HG03457 (cell line): ENCODE measurements around the gene ANKRD13C.
A peak's percentile ranks its signal among the peaks of the same experiment; 100 is the strongest.
"Not testable (repeated sequence)": the region's sequence is repeated elsewhere in the genome, so short reads cannot be mapped to it uniquely, and the experiment has no call there.

Source experiments
- ATAC-seq: cut with Tn5 transposase; IDR thresholded peaks from one replicate; pipeline ENCODE4 v1.9.1; 2021; ENCODE audit warnings: moderate number of reproducible peaks; ENCODE audit not compliant: unreplicated experiment

The ANKRD13C gene

DNA sequence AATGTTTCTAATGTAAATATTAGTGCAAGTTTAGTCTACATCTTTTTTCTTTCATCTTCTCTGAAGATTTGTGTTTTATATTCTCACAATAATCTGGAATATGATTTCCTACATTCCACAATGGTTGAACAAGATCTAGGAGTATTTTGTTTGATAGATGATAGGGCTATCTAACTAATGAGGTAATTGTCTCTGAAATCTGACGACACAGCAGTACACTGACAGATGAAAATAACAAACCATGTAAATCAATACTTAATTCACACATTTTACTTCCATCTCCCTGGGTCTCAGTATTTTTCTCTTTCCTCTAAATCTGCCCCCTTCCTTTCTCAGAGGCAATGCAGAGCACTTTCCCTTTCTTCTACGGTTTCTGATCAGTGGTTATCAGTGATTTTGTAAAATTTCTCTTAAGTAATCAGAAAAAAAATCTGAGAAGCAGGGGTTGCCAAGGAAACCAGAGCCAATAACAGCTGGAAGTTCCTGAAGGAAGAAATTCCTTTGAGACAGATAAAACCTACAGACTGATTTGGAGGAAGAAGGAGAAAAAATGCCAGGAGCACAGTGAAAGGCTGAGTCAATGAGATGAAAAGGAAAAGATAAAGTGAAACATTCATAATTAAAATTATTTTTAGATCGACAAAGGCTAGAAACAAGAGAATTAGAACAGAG, 7.3 kb upstream of the ANKRD13C start:
- no peak for ATAC-seq

DNA sequence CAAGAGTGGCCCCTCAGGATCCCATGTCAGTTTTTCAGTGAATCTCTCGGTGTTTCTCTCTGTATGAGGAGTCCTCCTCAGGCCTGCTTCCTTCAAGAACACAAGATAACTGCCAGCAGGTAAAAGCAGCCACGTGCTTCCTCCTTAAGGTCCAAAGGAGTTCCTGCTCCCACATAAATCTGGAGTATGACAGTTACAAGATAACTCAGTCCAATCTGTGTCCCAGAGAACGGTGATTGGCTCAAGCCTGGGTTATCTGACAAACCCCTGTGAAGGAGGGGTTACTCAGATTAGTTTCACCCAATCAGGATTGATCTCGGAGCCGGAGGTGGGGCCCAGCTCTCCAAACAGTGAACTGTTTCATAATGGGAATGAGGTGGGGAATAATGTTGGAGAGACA, 5.8 kb upstream of the ANKRD13C start:
- ATAC-seq: no peak

DNA sequence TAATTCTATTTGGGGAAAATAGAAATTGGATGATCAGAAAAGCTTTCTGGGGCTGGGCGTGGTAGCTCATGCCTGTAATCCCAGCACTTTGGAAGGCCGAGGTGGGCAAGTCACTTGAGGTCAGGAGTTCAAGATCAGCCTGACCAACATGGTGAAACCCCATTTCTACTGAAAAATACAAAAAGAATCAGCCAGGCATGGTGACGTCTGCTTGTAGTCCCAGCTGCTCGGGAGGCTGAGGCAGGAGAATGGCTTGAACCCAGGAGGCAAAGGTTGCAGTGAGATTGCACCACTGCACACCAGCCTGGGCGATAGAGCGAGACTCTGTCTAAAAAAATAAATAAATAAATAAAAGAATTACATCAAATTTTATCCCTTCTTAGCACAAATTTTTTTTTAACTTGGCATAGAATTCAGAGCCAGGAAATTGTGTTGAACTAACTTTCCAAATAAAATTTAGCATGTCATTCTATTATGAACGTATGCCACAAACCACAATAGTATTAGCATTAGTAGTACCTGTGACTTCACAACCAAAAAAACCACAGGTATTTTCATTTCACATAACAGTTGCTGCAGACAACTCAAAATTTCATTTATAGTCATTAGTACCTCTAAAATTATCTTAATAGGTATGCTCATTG, 4.5 kb upstream of the ANKRD13C start:
- ATAC-seq: peak; percentile 48

DNA sequence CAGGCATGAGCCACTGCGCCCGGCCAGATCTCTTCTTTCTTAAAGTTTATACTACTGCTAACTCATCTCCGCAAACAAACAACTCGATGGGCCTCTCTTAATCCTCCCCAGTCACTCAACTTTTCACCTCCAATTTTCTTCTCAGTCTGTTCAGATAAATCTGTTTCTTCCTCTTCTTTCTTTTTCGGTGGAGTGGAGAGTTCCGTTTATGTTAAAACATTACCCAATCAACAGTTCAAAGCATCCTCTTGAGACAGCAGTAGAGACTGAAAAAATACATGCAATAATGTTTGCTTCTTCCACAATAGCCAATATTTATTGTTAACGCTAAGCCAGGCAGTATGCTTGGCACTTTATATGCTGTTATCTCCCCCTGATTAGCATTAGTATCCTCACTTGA, 1.4 kb upstream of the ANKRD13C start:
- no peak for ATAC-seq

DNA sequence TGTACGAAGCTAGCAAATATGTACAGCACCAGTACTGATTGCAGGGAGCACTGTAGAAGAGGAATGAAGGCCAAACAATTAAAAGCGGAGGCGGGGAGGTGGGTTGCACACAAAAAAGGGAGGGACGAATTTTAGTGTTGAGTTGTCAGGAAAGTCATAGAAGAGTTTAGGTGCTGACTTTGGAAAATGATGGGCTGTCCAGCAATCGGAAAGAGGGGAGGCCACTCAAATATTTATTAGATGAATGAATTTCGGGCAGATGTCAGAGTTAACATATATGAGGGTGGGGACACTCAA, 537 bp upstream of the ANKRD13C start:
- no peak for ATAC-seq

DNA sequence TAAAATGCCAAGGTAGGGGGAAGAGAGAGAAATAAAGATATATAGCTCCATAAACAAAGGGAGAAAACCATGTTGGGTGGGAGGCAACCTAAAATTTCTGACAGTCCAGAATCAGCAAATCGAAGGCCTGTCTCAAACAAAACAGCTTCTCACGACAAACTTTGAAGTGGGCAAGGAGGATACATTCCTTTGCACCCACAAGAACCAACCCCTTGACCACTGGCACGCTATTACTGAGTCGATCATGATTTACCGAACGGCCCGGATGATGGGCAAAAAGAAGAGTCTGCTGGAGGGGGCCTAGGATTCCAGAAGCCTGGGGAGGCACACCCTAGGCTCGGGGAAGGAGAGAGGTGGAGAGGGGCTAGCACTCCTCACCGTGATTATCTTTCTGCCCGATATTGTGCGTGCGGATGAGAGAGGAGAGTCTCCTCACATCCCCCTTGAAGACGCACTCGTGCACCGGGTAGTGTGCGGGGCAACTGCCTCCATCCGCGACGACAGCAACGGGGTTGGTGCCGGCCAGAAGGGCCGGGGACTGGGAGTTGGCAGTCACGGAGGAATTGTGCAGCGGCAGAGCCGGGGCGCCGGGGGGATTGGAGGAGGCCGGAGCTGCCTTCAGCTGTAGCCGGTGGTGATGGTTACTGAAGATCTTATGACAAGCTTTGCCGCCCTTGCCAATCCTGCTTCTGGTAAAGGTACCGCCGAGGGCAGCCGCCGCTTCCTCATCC, 756 bp downstream of the ANKRD13C start:
- ATAC-seq: peak; percentile 26

DNA sequence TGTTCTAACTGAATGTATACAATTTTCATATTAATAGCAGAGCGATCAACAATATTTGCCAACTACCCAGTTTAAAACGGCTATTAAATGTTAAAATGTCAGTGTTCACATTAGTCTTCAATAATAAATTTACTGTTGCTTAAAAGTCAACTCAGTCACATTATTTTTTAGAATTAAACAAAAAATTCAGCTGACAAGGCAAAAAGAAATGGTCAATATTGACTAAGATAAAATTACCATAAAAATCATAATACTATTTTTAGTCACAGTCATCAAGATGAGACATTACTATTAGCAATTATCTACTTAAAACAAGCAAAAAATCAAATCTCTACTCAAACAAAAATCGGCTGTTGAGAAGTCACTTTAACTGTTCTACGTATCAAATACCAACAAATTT, 1.5 kb downstream of the ANKRD13C start:
- ATAC-seq: no peak

DNA sequence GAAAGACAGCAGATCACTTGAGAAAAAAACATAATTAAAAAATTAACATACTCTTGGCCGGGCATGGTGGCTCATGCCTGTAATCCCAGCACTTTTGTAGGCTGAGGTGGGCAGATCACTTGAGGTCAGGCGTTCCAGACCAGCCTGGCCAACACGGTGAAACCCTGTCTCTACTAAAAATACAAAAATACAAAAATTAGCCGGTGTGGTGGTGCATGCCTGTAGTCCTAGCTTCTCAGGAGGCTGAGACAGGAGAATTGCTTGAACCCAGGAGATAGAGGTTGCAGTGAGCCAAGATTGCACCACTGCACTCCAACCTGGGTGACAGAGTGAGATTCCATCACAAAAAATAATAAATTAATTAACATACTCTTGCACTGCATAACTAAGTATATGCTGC, 4.7 kb downstream of the ANKRD13C start:
- ATAC-seq: not testable (repeated sequence)

DNA sequence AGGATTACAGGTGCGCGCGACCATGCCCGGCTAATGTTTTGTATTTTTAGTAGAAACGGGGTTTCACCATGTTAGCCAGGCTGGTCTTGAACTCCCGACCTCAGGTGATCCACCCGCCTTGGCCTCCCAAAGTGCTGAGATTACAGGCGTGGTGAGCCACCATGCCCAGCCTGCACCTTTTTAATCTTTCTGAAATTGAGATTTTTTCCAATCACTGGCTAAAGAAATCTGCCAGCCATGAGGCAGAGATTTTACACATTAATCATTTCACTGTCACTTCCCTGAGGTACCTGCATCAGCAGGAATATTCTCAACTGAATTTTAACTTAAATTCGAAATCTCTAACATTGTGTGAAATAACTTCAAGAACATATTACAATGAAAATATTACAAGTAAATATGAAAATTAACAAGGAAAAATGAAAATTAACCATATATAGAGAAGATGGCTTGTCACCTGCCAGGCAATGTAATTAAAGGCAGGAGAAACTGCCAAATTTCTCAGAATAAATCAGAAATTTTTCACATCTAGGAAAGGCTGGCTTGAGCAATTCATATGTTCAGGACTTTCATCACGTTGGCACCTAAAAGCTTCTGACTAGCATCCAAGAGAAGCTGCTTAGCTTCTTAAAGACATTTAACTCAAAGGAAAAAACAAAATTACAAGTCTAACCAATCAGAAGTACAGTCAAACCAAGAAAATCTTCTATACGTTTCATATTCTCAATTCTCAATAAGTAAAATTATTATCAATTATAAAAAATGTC, 5.9 kb downstream of the ANKRD13C start:
- ATAC-seq: no peak

DNA sequence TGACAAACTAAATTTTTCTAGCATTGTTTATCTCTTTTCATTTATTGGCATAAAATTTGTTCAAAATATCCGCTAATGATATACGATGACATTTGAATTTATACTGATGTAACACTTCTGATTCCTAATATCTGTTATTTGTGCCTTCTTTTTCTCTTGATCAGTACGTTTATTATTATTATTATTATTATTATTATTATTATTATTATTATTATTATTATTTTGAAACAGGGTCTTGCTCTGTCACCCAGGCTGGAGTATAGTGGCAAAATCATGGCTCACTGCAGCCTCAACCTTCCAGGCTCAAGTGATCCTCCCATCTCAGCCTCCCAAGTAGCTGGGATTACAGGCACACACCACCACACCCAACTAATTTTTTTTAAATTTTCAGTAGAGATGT, 14.9 kb downstream of the ANKRD13C start:
- not testable (repeated sequence) for ATAC-seq

DNA sequence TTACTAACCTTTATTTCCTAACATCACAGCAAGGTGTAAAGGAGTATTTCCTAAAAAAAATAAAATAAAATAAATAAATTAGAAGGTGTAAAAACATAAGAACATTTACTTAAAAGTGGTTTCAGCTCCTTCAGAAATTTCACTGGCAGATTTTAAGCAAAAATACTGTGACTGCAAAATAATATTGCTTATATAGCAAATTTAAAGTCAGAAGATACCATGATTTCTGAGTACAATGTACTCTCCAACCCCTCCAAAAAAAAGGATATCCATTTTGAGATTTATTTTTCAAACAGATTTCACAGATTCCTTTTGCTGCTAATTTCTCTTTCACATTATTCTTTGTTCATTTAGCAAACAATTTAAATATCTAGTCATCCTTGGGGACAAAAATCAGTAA, 18.5 kb downstream of the ANKRD13C start:
- ATAC-seq: no peak

DNA sequence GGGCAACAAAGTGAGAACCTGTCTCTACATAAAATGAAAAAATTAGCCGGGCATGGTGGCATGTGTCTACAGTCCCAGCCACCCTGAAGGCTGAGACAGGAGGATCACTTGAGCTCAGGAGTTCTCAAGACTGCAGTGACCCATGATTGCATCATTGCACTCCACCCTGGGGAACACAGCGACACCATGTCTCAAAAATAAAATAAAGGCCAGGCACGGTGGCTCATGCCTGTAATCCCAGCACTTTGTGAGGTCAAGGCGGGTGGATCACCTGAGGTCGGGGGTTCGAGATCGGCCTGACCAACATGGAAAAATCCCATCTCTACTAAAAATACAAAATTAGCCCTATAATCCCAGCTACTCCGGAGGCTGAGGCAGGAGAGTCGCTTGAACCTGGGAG, 20.1 kb downstream of the ANKRD13C start:
- ATAC-seq: no peak

DNA sequence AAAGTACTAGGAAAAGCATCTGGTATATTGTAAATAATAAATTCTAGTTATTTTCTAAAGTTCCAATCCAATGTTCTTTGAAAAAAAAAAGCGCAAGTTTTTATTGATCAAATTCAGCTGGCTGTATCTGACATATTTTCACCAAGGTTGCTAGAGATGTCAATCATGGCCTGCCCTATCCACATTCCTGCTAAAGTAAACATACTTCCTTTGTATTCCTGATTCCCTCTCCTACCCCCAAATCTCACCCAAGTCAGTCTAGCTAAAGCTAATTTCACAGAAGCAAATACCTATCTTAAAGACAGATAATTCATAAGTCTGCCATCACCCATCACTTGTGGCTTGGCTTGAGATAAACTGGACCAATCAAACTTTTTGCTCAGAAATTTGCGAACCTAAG, 21.3 kb downstream of the ANKRD13C start:
- ATAC-seq: no peak

DNA sequence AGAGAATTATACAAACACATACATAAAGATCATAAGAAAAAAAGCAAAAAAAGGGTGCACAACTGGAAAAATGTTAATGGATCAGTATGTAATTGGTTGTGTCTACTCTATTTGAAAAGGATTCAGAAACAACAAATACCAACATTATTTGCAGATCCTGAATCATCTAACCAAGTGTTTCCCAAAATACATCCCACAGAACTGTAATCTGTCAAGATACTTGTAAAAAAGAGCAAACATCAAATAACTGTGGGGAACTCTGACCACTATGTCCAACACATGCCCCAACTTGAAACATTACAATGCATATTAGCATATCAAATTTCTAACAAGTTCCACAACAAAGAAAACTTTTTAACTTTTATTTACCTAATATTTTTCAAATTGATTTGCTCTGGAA, 22.6 kb downstream of the ANKRD13C start:
- ATAC-seq: no peak

DNA sequence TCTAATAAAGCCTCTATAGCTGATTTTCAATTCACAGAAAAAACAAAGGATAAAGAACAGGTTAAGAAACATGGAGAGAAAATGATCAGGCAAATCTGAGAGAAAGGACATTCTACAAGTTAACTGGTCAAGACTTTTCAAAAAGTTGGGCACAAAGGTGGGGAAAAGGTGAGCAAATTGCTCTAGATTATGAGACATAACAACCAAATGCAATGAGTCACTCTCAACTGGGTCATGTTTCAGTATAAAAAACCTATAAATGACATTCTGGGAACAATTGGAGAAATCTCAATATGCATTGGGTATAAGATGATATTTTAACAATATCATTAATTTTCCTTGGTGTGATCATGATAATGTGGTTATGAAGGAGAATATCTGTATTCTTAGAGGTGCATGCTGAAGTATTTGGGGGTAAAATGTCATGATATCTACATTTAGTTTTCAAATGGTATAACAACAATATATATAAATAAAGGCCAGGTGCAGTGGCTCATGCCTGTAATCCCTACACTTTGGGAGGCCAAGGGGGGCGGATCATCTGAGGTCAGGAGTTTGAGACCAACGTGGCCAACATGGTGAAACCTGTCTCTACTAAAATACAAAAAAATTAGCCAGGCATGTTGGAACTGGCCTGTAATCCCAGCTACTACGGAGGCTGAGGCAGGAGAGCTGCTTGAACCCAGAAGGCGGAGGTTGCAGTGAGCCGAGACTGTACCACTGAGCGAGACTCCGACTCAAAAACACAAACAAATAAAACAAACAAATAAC, 27.0 kb downstream of the ANKRD13C start:
- no peak for ATAC-seq

DNA sequence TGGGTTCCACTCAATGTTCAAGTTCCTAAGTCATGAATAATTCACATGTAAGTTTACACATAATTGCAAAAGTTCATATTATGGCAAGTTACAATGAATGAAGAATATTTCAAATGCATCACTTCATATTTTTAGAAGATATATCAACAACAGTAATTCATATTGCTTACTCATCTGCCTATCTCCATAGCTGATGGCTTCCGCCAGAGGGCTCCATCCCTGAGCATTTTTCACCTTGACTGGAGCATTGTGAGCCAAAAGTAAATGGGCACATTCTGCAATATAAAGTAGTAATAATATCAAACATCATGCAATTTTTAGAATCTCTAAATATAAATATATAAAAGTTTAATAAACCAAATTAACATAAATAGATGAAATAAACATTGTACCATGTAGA, 29.8 kb downstream of the ANKRD13C start:
- no peak for ATAC-seq

DNA sequence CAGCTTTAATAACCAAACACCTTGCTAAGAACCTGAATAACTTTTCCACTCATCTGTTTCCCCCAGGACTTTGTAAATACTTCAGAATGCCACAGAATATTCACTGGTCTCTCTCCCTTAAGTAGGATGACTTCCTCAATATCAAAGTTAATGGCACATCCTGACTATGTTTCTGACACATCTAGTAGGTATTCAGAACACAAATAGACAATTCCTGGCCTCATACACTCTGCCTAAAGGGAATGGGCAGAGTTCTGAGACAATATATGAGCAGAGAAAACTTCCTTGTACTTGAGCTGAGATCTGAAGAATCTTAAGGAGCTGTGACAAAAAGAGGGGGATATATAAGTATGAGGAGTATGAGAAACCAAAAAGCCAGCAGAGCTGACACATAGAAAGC, 34.8 kb downstream of the ANKRD13C start:
- no peak for ATAC-seq

DNA sequence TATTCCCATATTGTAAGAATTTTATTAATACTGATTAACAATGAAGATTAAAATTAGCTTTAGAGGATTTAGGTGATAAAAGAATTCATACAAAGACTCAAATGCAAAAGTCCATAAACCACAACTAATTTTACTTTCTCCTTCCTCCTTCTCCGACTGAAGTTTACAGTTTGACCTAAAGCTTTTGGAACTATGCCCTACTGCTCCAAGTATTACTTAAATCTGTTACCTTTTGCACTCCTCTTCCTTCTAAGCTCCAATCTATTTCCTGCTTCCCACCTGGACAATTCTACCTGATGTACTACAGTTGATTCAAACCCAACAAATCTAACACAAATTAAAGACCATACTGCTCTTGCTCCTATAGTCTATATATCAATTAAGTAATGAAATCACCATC, 36.3 kb downstream of the ANKRD13C start:
- no peak for ATAC-seq

DNA sequence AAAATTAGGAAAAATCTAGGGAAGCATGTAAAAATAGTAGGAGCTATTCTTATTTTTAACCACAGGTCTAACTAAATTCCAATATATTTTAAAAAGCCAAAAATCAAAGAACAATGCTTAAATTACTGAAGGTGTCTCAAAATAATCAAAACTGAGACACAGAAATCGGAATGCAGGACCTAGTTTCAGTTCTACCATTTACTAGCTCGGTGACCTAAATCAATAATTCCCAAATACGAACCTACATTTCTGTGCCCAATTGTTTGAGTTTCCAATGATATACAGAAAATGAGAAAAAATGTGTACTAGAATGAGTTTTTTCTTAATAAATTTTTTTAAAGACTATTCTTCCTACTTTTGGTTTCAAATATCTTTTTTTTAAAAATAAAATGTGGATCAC, 37.4 kb downstream of the ANKRD13C start:
- no peak for ATAC-seq

DNA sequence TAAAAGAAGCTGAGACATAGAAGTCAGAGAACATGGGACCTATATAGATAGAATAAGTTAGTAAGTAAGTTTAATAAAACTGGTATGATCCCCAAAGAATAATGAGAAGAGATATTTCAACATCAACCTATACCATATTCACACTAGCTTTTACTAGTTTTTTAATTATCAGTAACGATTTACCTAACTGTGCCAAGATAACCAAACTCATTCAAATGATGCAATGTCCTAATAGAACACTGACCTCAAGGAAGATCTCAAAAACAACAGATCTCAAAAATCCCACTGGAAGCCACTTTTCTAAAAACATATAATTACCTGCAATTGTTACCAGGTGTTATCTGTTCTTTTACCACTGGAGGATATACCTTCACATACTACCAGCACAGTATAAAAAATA, 38.7 kb downstream of the ANKRD13C start:
- no peak for ATAC-seq

DNA sequence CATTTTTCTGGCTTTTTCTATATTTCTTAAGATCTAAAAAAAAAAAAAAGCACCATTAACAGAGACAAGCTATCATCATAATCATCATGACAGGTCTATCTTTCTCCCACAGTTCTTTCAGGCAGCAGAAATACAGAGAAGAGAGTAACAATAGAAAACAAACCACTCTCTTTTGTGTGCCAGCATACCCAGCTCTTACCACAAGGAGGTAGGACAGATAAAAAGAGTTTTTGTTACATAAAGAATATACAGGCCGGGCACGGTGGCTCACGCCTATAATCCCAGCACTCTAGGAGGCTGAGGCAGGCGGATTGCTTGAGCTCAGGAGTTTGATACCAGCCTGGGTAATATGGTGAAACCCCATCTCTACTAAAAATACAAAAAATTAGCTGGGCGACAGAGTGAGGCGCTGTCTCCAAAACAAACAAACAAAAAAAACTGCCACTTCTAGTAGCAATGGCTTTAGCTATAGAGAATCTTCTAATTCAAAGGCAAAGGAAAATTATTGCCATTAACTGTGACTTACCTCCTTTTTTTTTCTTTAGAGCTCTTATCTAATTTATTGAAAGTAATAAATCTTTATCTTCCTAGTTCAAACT, 39.7 kb downstream of the ANKRD13C start:
- no peak for ATAC-seq
